Measurements from ENCODE around the gene CLASP2.
"Not testable (repeated sequence)": the region's sequence is repeated elsewhere in the genome, so short reads cannot be mapped to it uniquely, and the experiment has no call there.

The CLASP2 gene

DNA sequence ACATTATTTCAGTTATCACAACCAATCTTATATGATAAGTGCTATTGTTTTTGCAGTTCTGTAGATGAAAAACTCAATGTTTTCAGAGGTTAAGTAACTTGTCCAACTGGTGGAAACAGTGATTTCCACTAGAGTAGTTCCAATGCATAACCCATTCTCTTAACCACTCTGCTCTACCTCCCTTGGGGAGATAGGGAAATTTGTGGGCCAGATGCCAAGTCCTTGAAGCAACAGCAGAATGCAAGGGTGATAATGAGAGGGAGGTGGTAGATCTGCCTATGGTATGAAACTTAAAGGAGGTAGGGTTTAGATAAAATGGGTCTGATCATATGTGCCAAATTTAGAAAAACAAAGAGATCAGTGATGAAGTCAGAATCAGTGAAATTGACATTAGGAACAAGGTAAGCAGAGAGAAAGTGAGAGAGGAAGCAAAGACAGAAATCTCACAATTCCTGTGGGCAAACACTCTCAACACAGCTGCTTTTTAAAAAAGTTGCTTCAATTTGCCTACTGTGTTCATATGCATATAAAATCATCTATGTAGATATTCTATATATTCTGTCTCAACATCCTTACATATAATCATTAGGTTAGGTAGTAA lies 227.3 kb downstream of the CLASP2 start:
- Histone ChIP-seq H3K27me3 (ENCODE audit: control insufficient read depth in 1 of 2, insufficient read depth in 2 of 2, low read length in 2 of 2) (no peaks in the 10 kb centered on the region), H3K4me3 (ENCODE audit: low read depth in 1 of 2, low read length in 2 of 2) (no peak overlapping the region), H3K36me3 (ENCODE audit: control insufficient read depth in 1 of 2, insufficient read depth in 2 of 2, low read length in 2 of 2) (no peaks in the 10 kb centered on the region), H3K27ac (ENCODE audit: low read depth, low read length) (no peak overlapping the region), H3K4me1 (ENCODE audit: control insufficient read depth in 1 of 2, insufficient read depth in 2 of 2, low read length in 2 of 2) (no peaks in the 10 kb centered on the region), H3K9me3 (ENCODE audit: control insufficient read depth in 1 of 2, low read length in 2 of 2) (no peaks in the 10 kb centered on the region), H3K9ac (ENCODE audit: low read depth in 1 of 2, low read length in 2 of 2) (no peak overlapping the region)

DNA sequence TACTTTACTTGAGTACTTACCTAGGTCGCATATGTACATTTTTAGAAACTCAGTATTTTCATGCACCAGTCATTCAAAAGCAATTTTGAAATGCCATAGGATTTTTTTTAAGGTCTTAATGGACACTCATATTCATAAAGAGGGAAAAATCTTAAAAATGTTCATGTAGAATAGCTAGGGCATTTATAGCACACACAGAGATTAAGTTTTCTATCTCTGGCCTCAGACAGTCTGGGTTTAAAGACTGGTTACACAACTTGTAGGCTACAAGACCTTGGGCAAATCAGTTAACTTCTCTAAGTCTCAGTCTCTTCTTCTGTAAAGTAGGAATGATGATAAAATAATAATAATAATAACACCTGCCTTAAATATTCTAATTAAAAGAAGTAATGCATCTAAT lies 229.4 kb downstream of the CLASP2 start:
- Histone ChIP-seq H3K4me1 (ENCODE audit: control insufficient read depth in 1 of 2, insufficient read depth in 2 of 2, low read length in 2 of 2) (no peaks in the 10 kb centered on the region), H3K36me3 (ENCODE audit: control insufficient read depth in 1 of 2, insufficient read depth in 2 of 2, low read length in 2 of 2) (no peaks in the 10 kb centered on the region), H3K27ac (ENCODE audit: low read depth, low read length) (no peak overlapping the region), H3K9ac (ENCODE audit: low read depth in 1 of 2, low read length in 2 of 2) (no peak overlapping the region), H3K4me3 (ENCODE audit: low read depth in 1 of 2, low read length in 2 of 2) (no peak overlapping the region), H3K9me3 (ENCODE audit: control insufficient read depth in 1 of 2, low read length in 2 of 2) (no peaks in the 10 kb centered on the region), H3K27me3 (ENCODE audit: control insufficient read depth in 1 of 2, insufficient read depth in 2 of 2, low read length in 2 of 2) (no peaks in the 10 kb centered on the region)

DNA sequence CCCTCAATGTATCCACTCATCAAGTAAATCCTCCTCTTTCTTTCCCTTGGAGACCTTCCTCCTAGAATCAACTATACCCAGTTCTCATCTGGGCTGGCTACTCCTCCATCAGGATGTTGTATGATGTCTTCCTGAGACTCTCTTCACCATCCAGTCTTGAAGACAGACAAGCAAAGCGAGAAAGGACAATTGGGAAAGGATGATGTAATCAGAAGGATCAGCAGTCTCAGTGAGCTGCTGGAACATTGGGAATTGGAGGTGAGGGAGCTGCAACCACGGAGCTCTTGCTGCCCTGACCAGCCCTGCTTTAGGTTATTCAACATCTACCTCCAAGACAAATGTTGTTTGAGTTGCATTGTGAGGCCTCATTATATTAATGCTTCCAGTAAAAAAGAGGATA lies 229.8 kb downstream of the CLASP2 start:
- H3K9me3 ChIP-seq (ENCODE audit: control insufficient read depth in 1 of 2, low read length in 2 of 2), result no peaks in the 10 kb centered on the region
- H3K4me3 ChIP-seq (ENCODE audit: low read depth in 1 of 2, low read length in 2 of 2), result no peak overlapping the region
- no peak overlapping the region for H3K27ac ChIP-seq (ENCODE audit: low read depth, low read length)
- H3K4me1 ChIP-seq (ENCODE audit: control insufficient read depth in 1 of 2, insufficient read depth in 2 of 2, low read length in 2 of 2), result no peaks in the 10 kb centered on the region
- H3K27me3 ChIP-seq (ENCODE audit: control insufficient read depth in 1 of 2, insufficient read depth in 2 of 2, low read length in 2 of 2), result no peaks in the 10 kb centered on the region
- H3K9ac ChIP-seq (ENCODE audit: low read depth in 1 of 2, low read length in 2 of 2), result no peak overlapping the region
- H3K36me3 ChIP-seq (ENCODE audit: control insufficient read depth in 1 of 2, insufficient read depth in 2 of 2, low read length in 2 of 2), result no peaks in the 10 kb centered on the region

DNA sequence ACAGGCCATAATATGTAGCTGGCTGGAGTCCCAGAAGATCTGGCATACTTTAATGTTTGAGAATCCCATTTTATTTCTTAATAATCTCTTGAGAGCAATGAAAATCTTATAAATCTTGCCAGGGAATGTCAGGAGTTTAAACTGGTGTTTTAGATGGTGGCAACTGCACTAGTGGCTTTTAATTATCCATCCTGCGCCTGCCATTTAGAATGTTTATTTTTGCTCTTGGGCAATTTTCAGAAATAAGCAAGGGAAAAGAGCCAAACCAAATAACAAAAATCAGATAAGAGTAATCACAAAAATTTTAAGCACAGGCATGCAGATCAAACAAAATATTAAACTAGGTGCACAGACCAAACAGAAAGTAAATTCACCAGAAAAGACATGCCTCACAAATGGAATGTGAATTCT lies 235.9 kb downstream of the CLASP2 start:
- Histone ChIP-seq H3K4me1 (ENCODE audit: control insufficient read depth in 1 of 2, insufficient read depth in 2 of 2, low read length in 2 of 2) (peaks cover 0 to 4% of the 10 kb centered on the region in 2 donors), H3K4me3 (ENCODE audit: low read depth in 1 of 2, low read length in 2 of 2) (no peak overlapping the region), H3K36me3 (ENCODE audit: control insufficient read depth in 1 of 2, insufficient read depth in 2 of 2, low read length in 2 of 2) (no peaks in the 10 kb centered on the region), H3K9me3 (ENCODE audit: control insufficient read depth in 1 of 2, low read length in 2 of 2) (no peaks in the 10 kb centered on the region), H3K27me3 (ENCODE audit: control insufficient read depth in 1 of 2, insufficient read depth in 2 of 2, low read length in 2 of 2) (no peaks in the 10 kb centered on the region), H3K27ac (ENCODE audit: low read depth, low read length) (no peak overlapping the region), H3K9ac (ENCODE audit: low read depth in 1 of 2, low read length in 2 of 2) (no peak overlapping the region)

DNA sequence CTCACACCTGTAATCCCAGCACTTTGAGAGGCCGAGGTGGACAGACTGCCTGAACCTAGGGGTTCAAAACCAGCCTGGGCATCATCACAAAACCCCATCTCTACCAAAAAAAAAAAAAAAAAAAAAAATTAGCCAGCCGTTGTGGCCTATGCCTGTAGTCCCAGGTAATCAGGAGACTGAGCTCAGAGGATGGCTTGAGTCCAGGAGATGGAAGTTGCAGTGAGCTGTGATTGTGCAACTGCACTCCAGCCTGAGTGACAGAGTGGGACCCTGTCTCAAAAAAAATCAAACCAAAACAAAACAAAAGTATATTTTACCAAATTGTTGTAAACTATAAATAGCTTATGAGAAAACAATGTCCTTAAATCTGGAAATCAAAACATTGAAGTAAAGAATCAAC lies 243.2 kb downstream of the CLASP2 start:
- no peak overlapping the region for H3K9ac ChIP-seq (ENCODE audit: low read depth in 1 of 2, low read length in 2 of 2)
- no peaks in the 10 kb centered on the region for H3K27me3 ChIP-seq (ENCODE audit: control insufficient read depth in 1 of 2, insufficient read depth in 2 of 2, low read length in 2 of 2)
- H3K4me1 ChIP-seq (ENCODE audit: control insufficient read depth in 1 of 2, insufficient read depth in 2 of 2, low read length in 2 of 2), result no peaks in the 10 kb centered on the region
- H3K27ac ChIP-seq (ENCODE audit: low read depth, low read length), result no peak overlapping the region
- no peak overlapping the region for H3K4me3 ChIP-seq (ENCODE audit: low read depth in 1 of 2, low read length in 2 of 2)
- no peaks in the 10 kb centered on the region for H3K9me3 ChIP-seq (ENCODE audit: control insufficient read depth in 1 of 2, low read length in 2 of 2)
- H3K36me3 ChIP-seq (ENCODE audit: control insufficient read depth in 1 of 2, insufficient read depth in 2 of 2, low read length in 2 of 2), result no peaks in the 10 kb centered on the region

DNA sequence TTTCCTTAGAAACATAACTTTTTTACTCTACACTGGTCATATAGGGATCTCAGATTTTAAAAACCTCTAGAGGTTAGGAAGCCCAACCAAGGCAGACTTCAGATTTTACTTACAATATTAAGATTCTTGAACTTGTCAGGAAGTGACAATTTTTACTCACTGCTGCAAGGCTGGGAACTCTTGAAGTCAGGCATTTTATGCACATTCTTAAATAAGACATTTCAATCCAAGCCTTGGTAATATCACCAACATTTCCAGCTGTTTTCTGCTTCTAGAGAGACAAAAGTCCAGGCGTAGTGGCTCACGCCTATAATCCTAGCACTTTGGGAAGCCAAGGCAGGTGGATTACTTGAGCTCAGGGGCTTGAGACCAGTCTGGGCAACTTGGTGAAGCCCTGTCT lies 244.2 kb downstream of the CLASP2 start:
- Histone ChIP-seq H3K27me3 (ENCODE audit: control insufficient read depth in 1 of 2, insufficient read depth in 2 of 2, low read length in 2 of 2) (no peaks in the 10 kb centered on the region), H3K9me3 (ENCODE audit: control insufficient read depth in 1 of 2, low read length in 2 of 2) (no peaks in the 10 kb centered on the region), H3K9ac (ENCODE audit: low read depth in 1 of 2, low read length in 2 of 2) (no peak overlapping the region), H3K27ac (ENCODE audit: low read depth, low read length) (no peak overlapping the region), H3K36me3 (ENCODE audit: control insufficient read depth in 1 of 2, insufficient read depth in 2 of 2, low read length in 2 of 2) (no peaks in the 10 kb centered on the region), H3K4me3 (ENCODE audit: low read depth in 1 of 2, low read length in 2 of 2) (no peak overlapping the region), H3K4me1 (ENCODE audit: control insufficient read depth in 1 of 2, insufficient read depth in 2 of 2, low read length in 2 of 2) (no peaks in the 10 kb centered on the region)

DNA sequence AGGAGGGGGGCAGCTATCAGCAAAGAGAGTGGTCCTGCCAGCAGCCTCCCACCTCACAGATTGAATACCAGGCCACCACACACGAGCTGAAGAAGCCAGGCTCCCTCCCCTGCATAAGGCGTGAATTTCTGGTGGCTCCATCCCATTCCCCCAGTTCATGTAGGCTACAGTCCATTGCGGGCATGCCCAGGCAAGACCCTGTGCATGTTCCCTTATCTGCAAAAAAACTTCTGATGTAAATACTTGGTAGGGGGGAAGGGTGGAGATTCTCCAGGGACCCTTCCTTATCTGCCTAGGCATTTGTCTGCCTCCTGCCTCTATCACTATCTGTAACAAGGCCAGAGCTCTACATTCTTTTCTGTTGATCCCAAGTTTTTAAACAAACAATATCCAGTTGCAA lies 250.3 kb downstream of the CLASP2 start:
- H3K4me3 ChIP-seq (ENCODE audit: low read depth in 1 of 2, low read length in 2 of 2), result no peak overlapping the region
- no peak overlapping the region for H3K9ac ChIP-seq (ENCODE audit: low read depth in 1 of 2, low read length in 2 of 2)
- no peaks in the 10 kb centered on the region for H3K36me3 ChIP-seq (ENCODE audit: control insufficient read depth in 1 of 2, insufficient read depth in 2 of 2, low read length in 2 of 2)
- H3K27ac ChIP-seq (ENCODE audit: low read depth, low read length), result no peak overlapping the region
- H3K9me3 ChIP-seq (ENCODE audit: control insufficient read depth in 1 of 2, low read length in 2 of 2), result no peaks in the 10 kb centered on the region
- H3K27me3 ChIP-seq (ENCODE audit: control insufficient read depth in 1 of 2, insufficient read depth in 2 of 2, low read length in 2 of 2), result no peaks in the 10 kb centered on the region
- no peaks in the 10 kb centered on the region for H3K4me1 ChIP-seq (ENCODE audit: control insufficient read depth in 1 of 2, insufficient read depth in 2 of 2, low read length in 2 of 2)

DNA sequence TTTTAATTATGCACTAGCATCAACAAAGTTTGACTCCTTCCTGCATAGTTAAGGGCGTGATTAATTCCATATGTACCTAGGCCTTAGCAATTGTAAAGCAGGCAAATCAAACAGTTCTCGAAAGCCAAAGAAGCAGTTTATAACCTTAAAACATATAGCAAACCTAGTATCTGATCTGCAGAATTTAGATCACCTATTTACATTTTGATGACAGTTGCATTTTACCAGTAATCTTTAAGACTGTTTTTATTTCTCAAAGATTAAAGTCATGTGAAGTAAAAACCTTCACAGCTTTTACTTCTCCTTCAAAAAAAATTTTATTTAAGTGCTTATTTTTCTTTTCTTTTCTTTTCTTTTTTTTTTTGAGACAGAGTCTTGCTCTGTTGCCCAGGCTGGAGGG lies 257.0 kb downstream of the CLASP2 start:
- H3K9ac ChIP-seq (ENCODE audit: low read depth in 1 of 2, low read length in 2 of 2), result no peak overlapping the region
- H3K36me3 ChIP-seq (ENCODE audit: control insufficient read depth in 1 of 2, insufficient read depth in 2 of 2, low read length in 2 of 2), result no peaks in the 10 kb centered on the region
- no peak overlapping the region for H3K27ac ChIP-seq (ENCODE audit: low read depth, low read length)
- H3K27me3 ChIP-seq (ENCODE audit: control insufficient read depth in 1 of 2, insufficient read depth in 2 of 2, low read length in 2 of 2), result no peaks in the 10 kb centered on the region
- H3K4me1 ChIP-seq (ENCODE audit: control insufficient read depth in 1 of 2, insufficient read depth in 2 of 2, low read length in 2 of 2), result no peaks in the 10 kb centered on the region
- no peak overlapping the region for H3K4me3 ChIP-seq (ENCODE audit: low read depth in 1 of 2, low read length in 2 of 2)
- H3K9me3 ChIP-seq (ENCODE audit: control insufficient read depth in 1 of 2, low read length in 2 of 2), result peaks cover 2 to 17% of the 10 kb centered on the region in 2 donors

DNA sequence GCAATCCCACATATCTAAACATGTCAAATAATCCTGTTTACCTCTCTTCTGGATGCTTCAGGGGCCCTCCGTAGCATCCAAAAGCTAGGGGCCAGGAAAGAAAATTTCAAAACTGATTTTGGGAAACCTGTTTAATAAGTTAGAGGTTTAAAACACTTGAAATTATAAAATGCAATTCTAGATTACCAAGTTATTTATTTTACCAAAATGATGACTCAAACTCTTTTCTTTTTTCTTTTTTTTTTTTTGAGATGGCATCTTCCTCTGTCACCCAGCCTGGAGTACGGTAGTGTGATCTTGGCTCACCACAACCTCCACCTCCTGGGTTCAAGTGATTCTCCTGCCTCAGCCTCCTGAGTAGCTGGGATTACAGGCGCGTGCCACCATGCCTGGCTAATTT lies 258.5 kb downstream of the CLASP2 start:
- not testable (repeated sequence) for H3K4me3 ChIP-seq (ENCODE audit: low read depth in 1 of 2, low read length in 2 of 2); H3K27ac ChIP-seq (ENCODE audit: low read depth, low read length); H3K4me1 ChIP-seq (ENCODE audit: control insufficient read depth in 1 of 2, insufficient read depth in 2 of 2, low read length in 2 of 2); H3K9ac ChIP-seq (ENCODE audit: low read depth in 1 of 2, low read length in 2 of 2); H3K36me3 ChIP-seq (ENCODE audit: control insufficient read depth in 1 of 2, insufficient read depth in 2 of 2, low read length in 2 of 2); H3K27me3 ChIP-seq (ENCODE audit: control insufficient read depth in 1 of 2, insufficient read depth in 2 of 2, low read length in 2 of 2)
- H3K9me3 ChIP-seq (ENCODE audit: control insufficient read depth in 1 of 2, low read length in 2 of 2), result peaks cover 2 to 17% of the 10 kb centered on the region in 2 donors

DNA sequence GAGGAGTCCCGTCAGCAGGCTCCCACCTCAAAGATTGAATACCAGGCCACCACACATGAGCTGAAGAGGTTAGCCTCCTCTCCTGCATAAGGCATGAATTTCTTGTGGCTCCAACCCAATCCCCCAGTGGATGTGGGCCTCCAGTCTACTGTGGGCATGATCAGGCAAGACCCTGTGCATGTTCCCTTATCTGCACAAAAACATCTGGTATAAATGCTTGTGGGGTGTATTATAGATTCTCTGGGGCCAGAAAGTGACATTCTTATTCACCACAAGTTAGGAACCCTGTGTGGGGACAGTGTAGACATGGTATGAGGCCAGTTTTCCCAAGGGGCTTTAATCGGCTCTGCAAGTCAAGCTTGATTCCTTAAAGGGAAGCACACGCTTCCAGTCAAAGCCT lies 259.6 kb downstream of the CLASP2 start:
- Histone ChIP-seq H3K36me3 (ENCODE audit: control insufficient read depth in 1 of 2, insufficient read depth in 2 of 2, low read length in 2 of 2) (no peaks in the 10 kb centered on the region), H3K4me3 (ENCODE audit: low read depth in 1 of 2, low read length in 2 of 2) (no peak overlapping the region), H3K4me1 (ENCODE audit: control insufficient read depth in 1 of 2, insufficient read depth in 2 of 2, low read length in 2 of 2) (no peaks in the 10 kb centered on the region), H3K27ac (ENCODE audit: low read depth, low read length) (no peak overlapping the region), H3K9ac (ENCODE audit: low read depth in 1 of 2, low read length in 2 of 2) (no peak overlapping the region), H3K27me3 (ENCODE audit: control insufficient read depth in 1 of 2, insufficient read depth in 2 of 2, low read length in 2 of 2) (no peaks in the 10 kb centered on the region), H3K9me3 (ENCODE audit: control insufficient read depth in 1 of 2, low read length in 2 of 2) (peaks cover 2 to 17% of the 10 kb centered on the region in 2 donors)

DNA sequence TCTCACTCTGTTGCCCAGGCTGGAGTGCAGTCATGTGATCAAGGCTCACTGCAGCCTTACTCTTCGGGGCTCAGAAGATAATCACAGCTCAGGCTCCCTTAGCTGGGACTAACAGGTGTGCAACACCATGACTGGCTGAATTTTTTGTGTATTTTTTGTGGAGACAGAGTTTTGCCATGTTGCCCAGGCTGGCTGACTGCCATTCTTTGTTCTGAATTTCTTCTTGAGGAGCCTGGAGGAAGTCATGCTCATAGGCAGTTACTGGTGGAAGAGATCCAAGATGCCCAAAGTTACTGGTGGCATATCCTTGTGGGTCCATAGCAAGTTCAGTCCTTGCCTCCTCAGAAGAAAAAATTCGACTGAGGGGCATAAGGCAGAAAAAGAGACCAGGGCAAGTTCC lies 261.3 kb downstream of the CLASP2 start:
- H3K4me3 ChIP-seq (ENCODE audit: low read depth in 1 of 2, low read length in 2 of 2), result no peak overlapping the region
- peaks cover 2 to 17% of the 10 kb centered on the region in 2 donors for H3K9me3 ChIP-seq (ENCODE audit: control insufficient read depth in 1 of 2, low read length in 2 of 2)
- no peak overlapping the region for H3K9ac ChIP-seq (ENCODE audit: low read depth in 1 of 2, low read length in 2 of 2)

More for the DNA sequence above, 261.3 kb downstream of the CLASP2 start:
- H3K4me1 ChIP-seq (ENCODE audit: control insufficient read depth in 1 of 2, insufficient read depth in 2 of 2, low read length in 2 of 2), result no peaks in the 10 kb centered on the region
- H3K36me3 ChIP-seq (ENCODE audit: control insufficient read depth in 1 of 2, insufficient read depth in 2 of 2, low read length in 2 of 2), result no peaks in the 10 kb centered on the region
- H3K27ac ChIP-seq (ENCODE audit: low read depth, low read length), result no peak overlapping the region
- no peaks in the 10 kb centered on the region for H3K27me3 ChIP-seq (ENCODE audit: control insufficient read depth in 1 of 2, insufficient read depth in 2 of 2, low read length in 2 of 2)
